GM23338 (cell line): ENCODE results near the gene ENPP5. TPM values are rescaled to one million over a fixed set of nuclear protein-coding genes. Genes with fewer than 3 reads are reported as not detected.

Experiments used
- ATAC-seq: fragments of 200-7000 bp; cut with Tn5 transposase; 3 replicates; pipeline ENCODE4 v1.9.1; 2020
- DNase-seq: peaks from one replicate; pipeline ENCODE4 v3.0.0-alpha.2; 2015; ENCODE audit warnings: low spot score
- H2AFZ ChIP-seq: fragments of 200-600 bp; sonication (generic); 2 replicates; pipeline ENCODE4 v1.8.0; 2016; ENCODE audit warnings: antibody characterized with exemption, mild to moderate bottlenecking, moderate library complexity
- H3F3A ChIP-seq: fragments of 200-600 bp; sonication (generic); replicated peaks from 2 replicates; pipeline ENCODE4 v1.8.0; 2017; ENCODE audit warnings: antibody characterized with exemption, mixed run types, low read depth
- H3K27ac ChIP-seq: fragments of 200-600 bp; sonication (generic); 2 replicates; pipeline ENCODE4 v1.6.1; 2016; ENCODE audit warnings: low read depth
- H3K27me3 ChIP-seq: fragments of 200-600 bp; sonication (generic); 2 replicates; pipeline ENCODE4 v1.8.0; 2016; ENCODE audit warnings: mild to moderate bottlenecking, mixed run types, moderate library complexity; ENCODE audit not compliant: insufficient read depth
- H3K36me3 ChIP-seq: fragments of 200-600 bp; sonication (generic); 2 replicates; pipeline ENCODE4 v1.8.0; 2016; ENCODE audit warnings: mild to moderate bottlenecking; ENCODE audit not compliant: insufficient read depth
- H3K4me1 ChIP-seq: fragments of 200-600 bp; sonication (generic); 2 replicates; pipeline ENCODE4 v1.8.0; 2016; ENCODE audit warnings: mild to moderate bottlenecking, moderate library complexity; ENCODE audit not compliant: insufficient read depth
- H3K4me2 ChIP-seq: fragments of 200-600 bp; sonication (generic); 2 replicates; pipeline ENCODE4 v1.7.1; 2017; ENCODE audit warnings: mixed run types
- H3K4me3 ChIP-seq: fragments of 200-600 bp; sonication (generic); 2 replicates; pipeline ENCODE4 v1.6.1; 2016; ENCODE audit warnings: mixed run types
- H3K79me2 ChIP-seq: fragments of 200-600 bp; sonication (generic); replicated peaks from 2 replicates; pipeline ENCODE4 v1.8.0; 2017; ENCODE audit warnings: mild to moderate bottlenecking; ENCODE audit not compliant: insufficient read depth
- H3K9me2 ChIP-seq: fragments of 200-600 bp; sonication (generic); 2 replicates; pipeline ENCODE4 v1.8.0; 2017; ENCODE audit not compliant: insufficient read depth
- H4K20me1 ChIP-seq: fragments of 200-600 bp; sonication (generic); replicated peaks from 2 replicates; pipeline ENCODE4 v1.8.0; 2017; ENCODE audit warnings: mild to moderate bottlenecking; ENCODE audit not compliant: insufficient read depth
- H3K27ac Mint-ChIP-seq: 2 replicates; pipeline ENCODE4 v1.8.0; 2020; ENCODE audit warnings: inconsistent platforms, mild to moderate bottlenecking, moderate library complexity, mixed read lengths
- H3K27me3 Mint-ChIP-seq: 3 replicates; pipeline ENCODE4 v1.8.0; 2022; ENCODE audit warnings: low read depth, mild to moderate bottlenecking, moderate library complexity, mixed read lengths, inconsistent platforms; ENCODE audit not compliant: insufficient read depth, poor library complexity
- H3K36me3 Mint-ChIP-seq: 3 replicates; pipeline ENCODE4 v1.8.0; 2021; ENCODE audit warnings: low read depth, mild to moderate bottlenecking, inconsistent platforms, moderate library complexity, mixed read lengths
- H3K4me1 Mint-ChIP-seq: 3 replicates; pipeline ENCODE4 v1.8.0; 2020; ENCODE audit warnings: mild to moderate bottlenecking, inconsistent platforms, mixed read lengths
- H3K4me3 Mint-ChIP-seq: 3 replicates; pipeline ENCODE4 v1.8.0; 2021; ENCODE audit warnings: moderate library complexity, mild to moderate bottlenecking, inconsistent platforms, mixed read lengths
- H3K9me3 Mint-ChIP-seq: 3 replicates; pipeline ENCODE4 v1.8.0; 2020; ENCODE audit warnings: moderate library complexity, mild to moderate bottlenecking, inconsistent platforms, mixed read lengths
- CREB1 ChIP-seq: fragments of 250-450 bp; sonication (Bioruptor Pico); IDR thresholded peaks from 2 replicates; pipeline ENCODE4 v1.5.0; 2020; ENCODE audit warnings: low read depth, mild to moderate bottlenecking, moderate library complexity
- EZH2 ChIP-seq: fragments of 200-600 bp; sonication (generic); IDR thresholded peaks from one replicate; pipeline ENCODE4 v1.8.0; 2017; ENCODE audit warnings: antibody characterized with exemption, mild to moderate bottlenecking, low read depth; ENCODE audit not compliant: unreplicated experiment
- JUNB ChIP-seq: IDR thresholded peaks from one replicate; pipeline ENCODE4 v1.6.1; 2016; ENCODE audit warnings: antibody characterized with exemption; ENCODE audit not compliant: unreplicated experiment
- NANOG ChIP-seq: IDR thresholded peaks from 2 replicates; pipeline ENCODE4 v1.6.1; 2016; ENCODE audit warnings: antibody characterized with exemption, borderline replicate concordance
- POLR2AphosphoS5 ChIP-seq: IDR thresholded peaks from 2 replicates; pipeline ENCODE4 v1.6.1; 2016; ENCODE audit warnings: antibody characterized with exemption, low read depth
- ZNF114 ChIP-seq: fragments of 250-450 bp; sonication (Bioruptor Pico); IDR thresholded peaks from 2 replicates; pipeline ENCODE4 v1.5.0; 2020; ENCODE audit warnings: mild to moderate bottlenecking, moderate library complexity
- polyA plus RNA-seq: library from polyadenylated mRNA; unstranded; fragments of >200 nt; fragmentation: Nextera tagmentation; extraction: Ambion mirVana; gene quantifications from 2 replicates; pipeline ENCODE4 v1.2.1, GENCODE V29; 2016
- total RNA-seq: library from RNA; depleted of rRNA; stranded (reverse); fragments of >200 nt; shearing (Covaris generic); gene quantifications from 2 replicates; pipeline ENCODE4 v1.2.3, GENCODE V29; 2014
- TF ChIP-seq, protein P1 (sequence below): fragments of 250-450 bp; sonication (Bioruptor Pico); IDR thresholded peaks from 2 replicates; pipeline ENCODE4 v1.5.0; 2020; ENCODE audit warnings: mild to moderate bottlenecking, moderate library complexity
- TF ChIP-seq, protein P2 (sequence below): IDR thresholded peaks from 2 replicates; pipeline ENCODE4 v1.6.1; 2016; ENCODE audit warnings: antibody characterized with exemption
- TF ChIP-seq, protein P3 (sequence below), 2 experiments: fragments of 200-600 bp in 1 of 2; sonication (generic) in 1 of 2; conservative IDR thresholded peaks; 2 replicates each; pipeline versions ENCODE4 v1.5.1 to v1.6.1; 2016 to 2017; ENCODE audit warnings: antibody characterized with exemption in 2 of 2, low read depth in 2 of 2, mild to moderate bottlenecking in 2 of 2, moderate library complexity in 1 of 2

The ENPP5 gene
- total and polyA plus RNA-seq, 2 experiments from 2014 or later: 8.5 to 13.0 TPM

DNA sequence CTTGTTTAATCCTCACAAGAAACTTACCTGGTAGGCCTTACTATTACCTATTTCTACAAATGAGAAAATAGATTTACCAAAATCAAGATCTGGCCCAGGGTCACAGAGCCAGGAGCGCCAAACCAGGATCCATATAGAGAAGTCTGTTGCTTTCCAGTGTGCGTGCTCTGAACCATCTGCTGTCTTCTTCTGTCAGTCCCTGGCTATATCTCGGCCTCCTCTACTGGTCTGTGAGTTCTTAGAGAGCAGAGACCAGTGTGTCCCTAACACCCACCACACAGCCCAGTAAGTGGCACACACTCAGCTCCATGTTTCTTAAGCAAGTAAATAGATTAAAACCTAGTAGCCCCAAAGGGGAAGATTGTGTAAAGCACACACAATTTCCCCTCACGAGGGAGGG is 18.9 kb upstream of the ENPP5 start:
- Histone ChIP-seq H3K4me3 (no peak overlapping the region), H3K36me3 (no peaks in the 10 kb centered on the region), H3K27me3 (no peaks in the 10 kb centered on the region), H3K4me2 (no peak overlapping the region), H3K79me2 (no peaks in the 10 kb centered on the region), H3K9me2 (no peaks in the 10 kb centered on the region), H2AFZ (no peak overlapping the region), H3K4me1 (no peaks in the 10 kb centered on the region), H3K27ac (no peak overlapping the region), H4K20me1 (no peaks in the 10 kb centered on the region), H3F3A (no peaks in the 10 kb centered on the region)
- H3K4me1 Mint-ChIP-seq: no peaks in the 10 kb centered on the region
- H3K27me3 Mint-ChIP-seq: no peaks in the 10 kb centered on the region
- no peaks in the 10 kb centered on the region for H3K9me3 Mint-ChIP-seq
- no peak overlapping the region for H3K27ac Mint-ChIP-seq
- no peak overlapping the region for H3K4me3 Mint-ChIP-seq
- ATAC-seq (no peak), DNase-seq (no peak)
- H3K36me3 Mint-ChIP-seq: no peaks in the 10 kb centered on the region
- TF ChIP-seq CREB1 (CRISPR knock-in tag) (no peak), ZNF114 (CRISPR knock-in tag) (no peak)
- TF ChIP-seq, protein P1, sequence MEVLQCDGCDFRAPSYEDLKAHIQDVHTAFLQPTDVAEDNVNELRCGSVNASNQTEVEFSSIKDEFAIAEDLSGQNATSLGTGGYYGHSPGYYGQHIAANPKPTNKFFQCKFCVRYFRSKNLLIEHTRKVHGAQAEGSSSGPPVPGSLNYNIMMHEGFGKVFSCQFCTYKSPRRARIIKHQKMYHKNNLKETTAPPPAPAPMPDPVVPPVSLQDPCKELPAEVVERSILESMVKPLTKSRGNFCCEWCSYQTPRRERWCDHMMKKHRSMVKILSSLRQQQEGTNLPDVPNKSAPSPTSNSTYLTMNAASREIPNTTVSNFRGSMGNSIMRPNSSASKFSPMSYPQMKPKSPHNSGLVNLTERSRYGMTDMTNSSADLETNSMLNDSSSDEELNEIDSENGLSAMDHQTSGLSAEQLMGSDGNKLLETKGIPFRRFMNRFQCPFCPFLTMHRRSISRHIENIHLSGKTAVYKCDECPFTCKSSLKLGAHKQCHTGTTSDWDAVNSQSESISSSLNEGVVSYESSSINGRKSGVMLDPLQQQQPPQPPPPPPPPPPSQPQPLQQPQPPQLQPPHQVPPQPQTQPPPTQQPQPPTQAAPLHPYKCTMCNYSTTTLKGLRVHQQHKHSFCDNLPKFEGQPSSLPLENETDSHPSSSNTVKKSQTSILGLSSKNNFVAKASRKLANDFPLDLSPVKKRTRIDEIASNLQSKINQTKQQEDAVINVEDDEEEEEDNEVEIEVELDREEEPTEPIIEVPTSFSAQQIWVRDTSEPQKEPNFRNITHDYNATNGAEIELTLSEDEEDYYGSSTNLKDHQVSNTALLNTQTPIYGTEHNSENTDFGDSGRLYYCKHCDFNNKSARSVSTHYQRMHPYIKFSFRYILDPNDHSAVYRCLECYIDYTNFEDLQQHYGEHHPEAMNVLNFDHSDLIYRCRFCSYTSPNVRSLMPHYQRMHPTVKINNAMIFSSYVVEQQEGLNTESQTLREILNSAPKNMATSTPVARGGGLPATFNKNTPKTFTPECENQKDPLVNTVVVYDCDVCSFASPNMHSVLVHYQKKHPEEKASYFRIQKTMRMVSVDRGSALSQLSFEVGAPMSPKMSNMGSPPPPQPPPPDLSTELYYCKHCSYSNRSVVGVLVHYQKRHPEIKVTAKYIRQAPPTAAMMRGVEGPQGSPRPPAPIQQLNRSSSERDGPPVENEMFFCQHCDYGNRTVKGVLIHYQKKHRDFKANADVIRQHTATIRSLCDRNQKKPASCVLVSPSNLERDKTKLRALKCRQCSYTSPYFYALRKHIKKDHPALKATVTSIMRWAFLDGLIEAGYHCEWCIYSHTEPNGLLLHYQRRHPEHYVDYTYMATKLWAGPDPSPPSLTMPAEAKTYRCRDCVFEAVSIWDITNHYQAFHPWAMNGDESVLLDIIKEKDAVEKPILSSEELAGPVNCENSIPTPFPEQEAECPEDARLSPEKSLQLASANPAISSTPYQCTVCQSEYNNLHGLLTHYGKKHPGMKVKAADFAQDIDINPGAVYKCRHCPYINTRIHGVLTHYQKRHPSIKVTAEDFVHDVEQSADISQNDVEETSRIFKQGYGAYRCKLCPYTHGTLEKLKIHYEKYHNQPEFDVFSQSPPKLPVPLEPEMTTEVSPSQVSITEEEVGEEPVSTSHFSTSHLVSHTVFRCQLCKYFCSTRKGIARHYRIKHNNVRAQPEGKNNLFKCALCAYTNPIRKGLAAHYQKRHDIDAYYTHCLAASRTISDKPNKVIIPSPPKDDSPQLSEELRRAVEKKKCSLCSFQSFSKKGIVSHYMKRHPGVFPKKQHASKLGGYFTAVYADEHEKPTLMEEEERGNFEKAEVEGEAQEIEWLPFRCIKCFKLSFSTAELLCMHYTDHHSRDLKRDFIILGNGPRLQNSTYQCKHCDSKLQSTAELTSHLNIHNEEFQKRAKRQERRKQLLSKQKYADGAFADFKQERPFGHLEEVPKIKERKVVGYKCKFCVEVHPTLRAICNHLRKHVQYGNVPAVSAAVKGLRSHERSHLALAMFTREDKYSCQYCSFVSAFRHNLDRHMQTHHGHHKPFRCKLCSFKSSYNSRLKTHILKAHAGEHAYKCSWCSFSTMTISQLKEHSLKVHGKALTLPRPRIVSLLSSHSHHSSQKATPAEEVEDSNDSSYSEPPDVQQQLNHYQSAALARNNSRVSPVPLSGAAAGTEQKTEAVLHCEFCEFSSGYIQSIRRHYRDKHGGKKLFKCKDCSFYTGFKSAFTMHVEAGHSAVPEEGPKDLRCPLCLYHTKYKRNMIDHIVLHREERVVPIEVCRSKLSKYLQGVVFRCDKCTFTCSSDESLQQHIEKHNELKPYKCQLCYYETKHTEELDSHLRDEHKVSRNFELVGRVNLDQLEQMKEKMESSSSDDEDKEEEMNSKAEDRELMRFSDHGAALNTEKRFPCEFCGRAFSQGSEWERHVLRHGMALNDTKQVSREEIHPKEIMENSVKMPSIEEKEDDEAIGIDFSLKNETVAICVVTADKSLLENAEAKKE (CRISPR knock-in tag): no peak
- TF ChIP-seq, protein P2, sequence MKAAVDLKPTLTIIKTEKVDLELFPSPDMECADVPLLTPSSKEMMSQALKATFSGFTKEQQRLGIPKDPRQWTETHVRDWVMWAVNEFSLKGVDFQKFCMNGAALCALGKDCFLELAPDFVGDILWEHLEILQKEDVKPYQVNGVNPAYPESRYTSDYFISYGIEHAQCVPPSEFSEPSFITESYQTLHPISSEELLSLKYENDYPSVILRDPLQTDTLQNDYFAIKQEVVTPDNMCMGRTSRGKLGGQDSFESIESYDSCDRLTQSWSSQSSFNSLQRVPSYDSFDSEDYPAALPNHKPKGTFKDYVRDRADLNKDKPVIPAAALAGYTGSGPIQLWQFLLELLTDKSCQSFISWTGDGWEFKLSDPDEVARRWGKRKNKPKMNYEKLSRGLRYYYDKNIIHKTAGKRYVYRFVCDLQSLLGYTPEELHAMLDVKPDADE: no peak

DNA sequence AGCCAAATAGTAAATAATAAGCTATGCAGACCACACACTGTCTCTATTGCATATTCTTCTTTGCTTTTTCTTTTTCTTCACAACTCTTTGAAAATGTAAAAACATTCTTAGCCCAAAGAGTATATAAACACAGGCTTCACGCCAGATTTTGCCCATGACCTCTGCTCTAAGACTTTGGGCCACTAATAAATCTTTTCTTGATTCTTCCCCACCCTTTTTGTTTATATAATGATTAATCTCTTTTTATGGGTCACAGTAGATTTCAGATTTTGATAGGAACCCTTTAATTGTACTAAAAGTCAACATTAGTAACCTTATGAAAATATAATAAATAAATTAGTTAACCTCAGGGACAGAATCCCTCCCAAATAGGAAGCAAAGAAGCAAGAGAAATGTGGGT is 15.8 kb upstream of the ENPP5 start:
- no peaks in the 10 kb centered on the region; the same call in 2 of the 3 replicates for H3K4me1 Mint-ChIP-seq
- Histone ChIP-seq H3K9me2 (no peaks in the 10 kb centered on the region), H2AFZ (no peak overlapping the region), H3K79me2 (no peaks in the 10 kb centered on the region), H3F3A (no peaks in the 10 kb centered on the region), H3K36me3 (no peaks in the 10 kb centered on the region), H3K4me1 (no peaks in the 10 kb centered on the region), H3K4me2 (no peak overlapping the region), H3K27me3 (no peaks in the 10 kb centered on the region), H4K20me1 (no peaks in the 10 kb centered on the region), H3K4me3 (no peak overlapping the region), H3K27ac (no peak overlapping the region)
- no peaks in the 10 kb centered on the region for H3K27me3 Mint-ChIP-seq
- no peak for ATAC-seq
- H3K27ac Mint-ChIP-seq: no peak overlapping the region
- TF ChIP-seq JUNB (no peak), NANOG (no peak), POLR2AphosphoS5 (no peak), EZH2 (no peak), ZNF114 (CRISPR knock-in tag) (no peak)
- TF ChIP-seq, protein P3, sequence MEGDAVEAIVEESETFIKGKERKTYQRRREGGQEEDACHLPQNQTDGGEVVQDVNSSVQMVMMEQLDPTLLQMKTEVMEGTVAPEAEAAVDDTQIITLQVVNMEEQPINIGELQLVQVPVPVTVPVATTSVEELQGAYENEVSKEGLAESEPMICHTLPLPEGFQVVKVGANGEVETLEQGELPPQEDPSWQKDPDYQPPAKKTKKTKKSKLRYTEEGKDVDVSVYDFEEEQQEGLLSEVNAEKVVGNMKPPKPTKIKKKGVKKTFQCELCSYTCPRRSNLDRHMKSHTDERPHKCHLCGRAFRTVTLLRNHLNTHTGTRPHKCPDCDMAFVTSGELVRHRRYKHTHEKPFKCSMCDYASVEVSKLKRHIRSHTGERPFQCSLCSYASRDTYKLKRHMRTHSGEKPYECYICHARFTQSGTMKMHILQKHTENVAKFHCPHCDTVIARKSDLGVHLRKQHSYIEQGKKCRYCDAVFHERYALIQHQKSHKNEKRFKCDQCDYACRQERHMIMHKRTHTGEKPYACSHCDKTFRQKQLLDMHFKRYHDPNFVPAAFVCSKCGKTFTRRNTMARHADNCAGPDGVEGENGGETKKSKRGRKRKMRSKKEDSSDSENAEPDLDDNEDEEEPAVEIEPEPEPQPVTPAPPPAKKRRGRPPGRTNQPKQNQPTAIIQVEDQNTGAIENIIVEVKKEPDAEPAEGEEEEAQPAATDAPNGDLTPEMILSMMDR (conservative IDR thresholded peaks at IDR 0.05; ENCODE audit: low read depth in 2 of 2): no peak
- TF ChIP-seq, protein P2: no peak
- H3K9me3 Mint-ChIP-seq: no peaks in the 10 kb centered on the region
- no peak for DNase-seq
- H3K4me3 Mint-ChIP-seq: no peak overlapping the region
- H3K36me3 Mint-ChIP-seq: no peaks in the 10 kb centered on the region
